Subcutaneous abdominal adipose tissue (tissue), 5 donors: ENCODE results near the gene SS18L1.
A peak's percentile ranks its signal among the peaks of the same experiment; 100 is the strongest.
"Not testable (repeated sequence)": the region's sequence is repeated elsewhere in the genome, so short reads cannot be mapped to it uniquely, and the experiment has no call there.

Experiments
- H3K27ac ChIP-seq: one replicate; pipeline ENCODE4 v1.7.0; 2013; ENCODE audit warnings: low read depth, mild to moderate bottlenecking, inconsistent platforms, low read length, moderate library complexity
- H3K27me3 ChIP-seq, 5 donors: one replicate each; pipeline ENCODE4 v1.7.0; 2013; ENCODE audit warnings: low read length in 5 of 5, inconsistent platforms in 1 of 5; ENCODE audit not compliant: control insufficient read depth in 5 of 5, insufficient read depth in 4 of 5
- H3K36me3 ChIP-seq, 5 donors: one replicate each; pipeline ENCODE4 v1.7.0; 2013; ENCODE audit warnings: low read length in 5 of 5; ENCODE audit not compliant: control insufficient read depth in 5 of 5, insufficient read depth in 5 of 5
- H3K4me1 ChIP-seq, 5 donors: one replicate each; pipeline ENCODE4 v1.7.0; 2013; ENCODE audit warnings: low read length in 5 of 5, mild to moderate bottlenecking in 3 of 5, moderate library complexity in 1 of 5; ENCODE audit not compliant: control insufficient read depth in 5 of 5, insufficient read depth in 5 of 5
- H3K4me3 ChIP-seq, 5 donors: one replicate each; pipeline ENCODE4 v1.7.0; 2013; ENCODE audit warnings: low read length in 5 of 5, low read depth in 1 of 5
- H3K9ac ChIP-seq, 5 donors: one replicate each; pipeline ENCODE4 v1.7.0; 2013; ENCODE audit warnings: low read length in 5 of 5, mild to moderate bottlenecking in 4 of 5, moderate library complexity in 3 of 5
- H3K9me3 ChIP-seq, 5 donors: one replicate each; pipeline ENCODE4 v1.7.0; 2013; ENCODE audit warnings: low read length in 5 of 5; ENCODE audit not compliant: control insufficient read depth in 5 of 5
- donor health status: healthy.
- donor health status: healthy.
- donor health status: healthy.
- donor health status: healthy.
- donor health status: healthy.

SS18L1 gene

DNA sequence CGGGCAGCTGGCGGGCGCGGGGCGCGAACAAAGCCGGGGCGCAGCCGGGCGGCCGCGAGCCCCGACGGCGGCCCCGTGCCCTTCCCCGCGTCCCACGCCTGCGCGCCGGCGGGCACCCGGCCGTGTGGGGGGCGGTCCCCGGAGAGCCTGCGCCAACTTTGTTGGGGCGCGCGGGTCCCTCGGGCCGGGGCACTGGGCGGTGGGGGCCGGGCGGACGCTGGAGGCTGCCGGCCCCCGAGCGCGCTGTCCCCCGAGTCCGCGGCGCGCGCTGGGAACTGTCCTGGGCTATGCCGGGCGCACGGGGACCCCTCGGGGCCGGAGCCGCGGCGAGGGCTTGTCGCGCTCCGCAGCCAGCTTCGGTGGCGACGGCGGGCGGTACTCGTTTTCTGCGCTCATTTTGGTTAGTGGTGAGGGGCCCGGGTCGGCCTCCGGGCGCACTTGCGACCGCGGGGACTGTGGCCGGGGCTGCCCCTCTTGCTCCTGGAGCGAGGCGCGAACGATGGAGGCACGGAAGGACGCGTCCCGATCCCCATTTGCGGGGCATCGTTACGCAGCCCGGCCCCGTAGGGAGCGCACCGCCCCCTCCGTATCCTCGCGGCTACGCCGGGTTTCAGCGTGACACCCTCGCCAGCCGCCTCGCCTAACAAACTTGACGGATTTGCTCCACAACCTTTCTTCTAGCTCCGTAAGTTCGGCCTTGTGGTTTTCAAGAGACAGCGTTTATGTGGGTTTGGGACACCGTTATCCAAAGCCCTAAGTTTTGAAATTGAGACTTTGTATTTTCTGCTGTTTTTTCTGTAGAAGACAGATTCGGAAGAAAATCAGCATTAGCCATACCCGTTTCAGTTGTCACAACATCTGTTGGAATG, 622 bp downstream of the SS18L1 start:
- Histone ChIP-seq H3K27ac (peak overlapping the region; percentile 24), H3K36me3 (peaks cover 2 to 20% (median 13%) of the 10 kb centered on the region in 5 donors), H3K4me3 (peak overlapping the region; percentile 45 to 82 (median 75)), H3K27me3 (no peaks in the 10 kb centered on the region), H3K9ac (peak overlapping the region in 4 of 5 donors; percentile 2 to 67 (median 57)), H3K9me3 (no peaks in the 10 kb centered on the region), H3K4me1 (peaks cover 7 to 43% (median 36%) of the 10 kb centered on the region in 5 donors)

- peaks cover 7 to 51% (median 41%) of the 10 kb centered on the region in 5 donors for H3K4me1 ChIP-seq
- no peak overlapping the region for H3K9ac ChIP-seq
- no peaks in the 10 kb centered on the region for H3K27me3 ChIP-seq
- H3K36me3 ChIP-seq: peaks cover 0 to 7% (median 0%) of the 10 kb centered on the region in 5 donors
- no peaks in the 10 kb centered on the region for H3K9me3 ChIP-seq
- H3K4me3 ChIP-seq: no peak overlapping the region
- H3K27ac ChIP-seq: no peak overlapping the region
Observed at GRCh38 chr20:62145688-62146018, 2.1 kb downstream of the SS18L1 start.

GRCh38 chr20:62146019-62146755, 2.6 kb downstream of the SS18L1 start:
- Histone ChIP-seq H3K27me3 (no peaks in the 10 kb centered on the region), H3K4me1 (peaks cover 7 to 46% (median 35%) of the 10 kb centered on the region in 5 donors), H3K36me3 (peaks cover 0 to 7% (median 0%) of the 10 kb centered on the region in 5 donors), H3K27ac (no peak overlapping the region), H3K9ac (no peak overlapping the region), H3K9me3 (no peaks in the 10 kb centered on the region), H3K4me3 (no peak overlapping the region)

DNA sequence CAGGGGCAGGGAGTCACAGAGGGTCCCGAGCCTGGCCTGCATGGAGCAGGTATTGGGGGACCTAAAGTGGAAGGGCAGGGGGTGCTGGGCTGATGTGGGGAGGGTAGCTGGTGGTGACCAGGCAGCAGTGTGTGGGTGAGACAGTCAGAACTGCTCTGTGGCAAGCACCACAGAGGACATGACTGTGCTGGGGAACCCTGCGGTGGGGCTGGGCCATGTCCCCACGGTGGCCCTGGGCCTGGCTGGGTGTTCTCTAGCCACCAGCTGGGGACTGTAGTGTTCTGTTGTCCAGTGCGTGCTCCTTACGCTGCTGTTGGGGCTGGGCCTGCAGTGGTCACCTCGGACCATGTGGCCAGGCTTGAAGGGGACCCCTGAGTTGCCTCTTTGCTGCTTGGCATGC, 3.6 kb downstream of the SS18L1 start:
- Histone ChIP-seq H3K27ac (no peak overlapping the region), H3K9me3 (no peaks in the 10 kb centered on the region), H3K4me1 (peaks cover 0 to 37% (median 26%) of the 10 kb centered on the region in 5 donors), H3K36me3 (peaks cover 0 to 8% (median 2%) of the 10 kb centered on the region in 5 donors), H3K4me3 (no peak overlapping the region), H3K27me3 (no peaks in the 10 kb centered on the region), H3K9ac (no peak overlapping the region)

- Histone ChIP-seq H3K4me1 (peaks cover 0 to 35% (median 25%) of the 10 kb centered on the region in 5 donors), H3K9ac (no peak overlapping the region)
Observed at GRCh38 chr20:62147528-62147927, 4.0 kb downstream of the SS18L1 start.

DNA sequence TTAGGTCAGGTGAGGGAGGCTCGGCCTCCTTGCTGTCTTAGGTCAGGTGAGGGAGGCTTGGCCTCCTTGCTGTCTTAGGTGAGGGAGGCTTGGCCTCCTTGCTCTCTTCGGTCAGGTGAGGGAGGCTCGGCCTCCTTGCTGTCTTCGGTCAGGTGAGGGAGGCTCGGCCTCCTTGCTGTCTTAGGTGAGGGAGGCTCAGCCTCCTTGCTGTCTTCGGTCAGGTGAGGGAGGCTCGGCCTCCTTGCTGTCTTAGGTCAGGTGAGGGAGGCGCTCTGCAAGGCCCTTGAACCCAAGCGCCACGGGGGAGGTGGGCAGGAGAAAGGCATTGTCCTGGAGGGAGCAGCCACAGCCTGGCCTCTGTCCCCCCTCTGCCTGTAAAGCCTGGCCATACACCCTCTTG, 4.8 kb downstream of the SS18L1 start:
- not testable (repeated sequence) for H3K27me3 ChIP-seq, H3K9ac ChIP-seq, H3K4me3 ChIP-seq, H3K27ac ChIP-seq, H3K9me3 ChIP-seq
- H3K4me1 ChIP-seq: peaks cover 1 to 35% (median 25%) of the 10 kb centered on the region in 5 donors
- H3K36me3 ChIP-seq: peaks cover 0 to 14% (median 3%) of the 10 kb centered on the region in 5 donors

More at GRCh38 chr20:62147528-62147927, 4.0 kb downstream of the SS18L1 start:
- Histone ChIP-seq H3K27ac (no peak overlapping the region), H3K4me3 (no peak overlapping the region), H3K9me3 (no peaks in the 10 kb centered on the region), H3K36me3 (peaks cover 0 to 12% (median 3%) of the 10 kb centered on the region in 5 donors), H3K27me3 (no peaks in the 10 kb centered on the region)

DNA sequence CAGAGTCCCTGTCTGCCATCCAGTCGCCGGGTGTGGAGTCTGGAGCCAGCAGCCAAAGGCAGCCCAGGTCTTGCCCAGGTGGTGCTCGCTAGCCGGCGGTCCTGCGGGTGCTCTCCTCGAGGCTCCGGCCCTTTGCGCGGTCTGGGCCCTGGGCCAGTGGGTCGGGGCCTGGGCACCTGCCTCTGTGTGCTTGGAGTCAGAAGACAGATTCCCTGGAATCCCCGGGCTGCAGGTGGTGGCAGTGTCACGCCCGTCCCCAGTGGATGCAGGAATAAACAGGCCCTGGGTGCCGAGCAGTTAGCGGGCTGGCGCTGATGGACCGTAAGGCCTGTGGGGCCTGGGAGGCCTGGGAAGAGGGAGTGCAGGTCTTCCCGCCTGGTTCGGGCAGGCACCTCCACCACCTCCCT, 5.3 kb downstream of the SS18L1 start:
- Histone ChIP-seq H3K9ac (no peak overlapping the region), H3K27ac (no peak overlapping the region), H3K4me1 (peaks cover 5 to 35% (median 25%) of the 10 kb centered on the region in 5 donors)

GRCh38 chr20:62149532-62150309, 6.2 kb downstream of the SS18L1 start:
- H3K9ac ChIP-seq: no peak overlapping the region
- H3K4me1 ChIP-seq: peaks cover 5 to 31% (median 18%) of the 10 kb centered on the region in 5 donors
- peaks cover 0 to 19% (median 11%) of the 10 kb centered on the region in 5 donors for H3K36me3 ChIP-seq
- H3K27me3 ChIP-seq: no peaks in the 10 kb centered on the region
- peaks cover 0 to 3% (median 0%) of the 10 kb centered on the region in 5 donors for H3K9me3 ChIP-seq
- H3K27ac ChIP-seq: no peak overlapping the region
- no peak overlapping the region for H3K4me3 ChIP-seq

More for the DNA sequence above, 5.3 kb downstream of the SS18L1 start:
- H3K36me3 ChIP-seq: peaks cover 0 to 14% (median 5%) of the 10 kb centered on the region in 5 donors
- no peak overlapping the region for H3K4me3 ChIP-seq
- H3K9me3 ChIP-seq: peaks cover 0 to 3% (median 0%) of the 10 kb centered on the region in 5 donors
- no peaks in the 10 kb centered on the region for H3K27me3 ChIP-seq

DNA sequence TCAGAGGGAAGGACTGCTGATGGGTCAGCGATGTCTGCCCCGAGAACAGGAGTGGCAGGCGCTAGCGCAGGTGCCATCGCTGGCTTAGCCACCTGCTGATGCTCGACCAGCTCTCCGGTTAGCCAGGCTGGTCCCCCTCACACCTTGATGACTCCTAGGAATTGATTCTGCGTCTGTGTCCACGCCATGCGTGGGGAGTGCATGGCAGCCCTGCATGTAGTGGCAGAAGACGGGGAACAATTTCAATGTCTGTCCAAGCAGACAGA, 6.7 kb downstream of the SS18L1 start:
- H3K36me3 ChIP-seq: peaks cover 0 to 23% (median 11%) of the 10 kb centered on the region in 5 donors
- peaks cover 0 to 3% (median 0%) of the 10 kb centered on the region in 5 donors for H3K9me3 ChIP-seq
- H3K4me3 ChIP-seq: no peak overlapping the region
- no peak overlapping the region for H3K27ac ChIP-seq
- no peaks in the 10 kb centered on the region for H3K27me3 ChIP-seq
- peaks cover under 1 to 26% (median 13%) of the 10 kb centered on the region in 5 donors for H3K4me1 ChIP-seq
- no peak overlapping the region for H3K9ac ChIP-seq
